PC-9 (cell line): Measurements from ENCODE around the gene KLF4. TPM values are rescaled to one million over a fixed set of nuclear protein-coding genes. Genes with fewer than 3 reads are reported as not detected.

Experiments
- Bru-seq: library from RNA; stranded (reverse); fragments of 400-500 nt; gene quantifications from one replicate; lab custom pipeline; 2021; lab: Mats Ljungman, UMichigan
- BruChase-seq, 2 experiments: library from RNA; stranded (reverse); fragments of 400-500 nt; gene quantifications; one replicate each; lab custom pipeline; 2021; lab: Mats Ljungman, UMichigan
- BruUV-seq: library from RNA; stranded (reverse); fragments of 400-500 nt; replicated peaks from 2 replicates; lab custom pipeline; 2021; lab: Mats Ljungman, UMichigan
- CTCF ChIA-PET: fragments of 300-600 bp; sonication (Branson Sonifier 250); formaldehyde crosslinking; loops from one replicate; lab custom pipeline; 2022; ENCODE audit warnings: antibody characterized with exemption; lab: Charles Lee
- POLR2A ChIA-PET: fragments of 300-600 bp; sonication (Branson Sonifier 250); formaldehyde crosslinking; loops from one replicate; lab custom pipeline; 2022; ENCODE audit warnings: antibody characterized with exemption; ENCODE audit not compliant: unreplicated experiment; lab: Charles Lee
- DNase-seq, 2 experiments: peaks; one replicate each; pipeline versions ENCODE4 v3.0.0 to v3.0.0-alpha.2; 2015 to 2022; ENCODE audit warnings: mixed read lengths in 1 of 2
- H2AFZ ChIP-seq: fragments of 200-600 bp; sonication (generic); 2 replicates; pipeline ENCODE4 v1.8.1; 2017; ENCODE audit warnings: antibody characterized with exemption
- H3F3A ChIP-seq: fragments of 200-600 bp; sonication (generic); 2 replicates; pipeline ENCODE4 v1.8.1; 2017; ENCODE audit warnings: antibody characterized with exemption, mild to moderate bottlenecking, low read depth; ENCODE audit not compliant: insufficient read depth
- H3K27ac ChIP-seq: fragments of 200-600 bp; sonication (generic); 2 replicates; pipeline ENCODE4 v1.6.1; 2016; ENCODE audit warnings: mixed run types
- H3K27me3 ChIP-seq: fragments of 200-600 bp; sonication (generic); 2 replicates; pipeline ENCODE4 v1.6.1; 2016; ENCODE audit warnings: low read depth, mixed run types; ENCODE audit not compliant: insufficient read depth
- H3K36me3 ChIP-seq: fragments of 200-600 bp; sonication (generic); 2 replicates; pipeline ENCODE4 v1.6.1; 2016; ENCODE audit warnings: low read depth, mixed run types
- H3K4me1 ChIP-seq: fragments of 200-600 bp; sonication (generic); replicated peaks from 2 replicates; pipeline ENCODE4 v1.6.1; 2016; ENCODE audit warnings: mixed run types; ENCODE audit not compliant: insufficient read depth
- H3K4me2 ChIP-seq: fragments of 200-600 bp; sonication (generic); 2 replicates; pipeline ENCODE4 v1.6.1; 2017; ENCODE audit warnings: mixed run types
- H3K4me3 ChIP-seq: fragments of 200-600 bp; sonication (generic); 2 replicates; pipeline ENCODE4 v1.6.1; 2016; ENCODE audit warnings: mixed run types
- H3K79me2 ChIP-seq: fragments of 200-600 bp; sonication (generic); 2 replicates; pipeline ENCODE4 v1.6.1; 2017; ENCODE audit warnings: low read depth, mixed run types
- H3K9me2 ChIP-seq: fragments of 200-600 bp; sonication (generic); 2 replicates; pipeline ENCODE4 v1.8.1; 2017; ENCODE audit warnings: mild to moderate bottlenecking; ENCODE audit not compliant: insufficient read depth
- H3K9me3 ChIP-seq: fragments of 200-600 bp; sonication (generic); 2 replicates; pipeline ENCODE4 v1.8.1; 2016; ENCODE audit warnings: low read depth; ENCODE audit not compliant: insufficient read depth
- H4K20me1 ChIP-seq: fragments of 200-600 bp; sonication (generic); 2 replicates; pipeline ENCODE4 v1.8.1; 2017; ENCODE audit not compliant: insufficient read depth
- EZH2 ChIP-seq: fragments of 200-600 bp; sonication (generic); IDR thresholded peaks from 2 replicates; pipeline ENCODE4 v1.8.0; 2017; ENCODE audit warnings: antibody characterized with exemption, low read depth
- intact Hi-C: fragments of 100-400 bp; cut with micrococcal nuclease; formaldehyde crosslinking; loops from one replicate; pipeline ENCODE4 v1.10.0; 2022; ENCODE audit not compliant: unreplicated experiment
- long read RNA-seq: library from polyadenylated mRNA; stranded (forward); transcript quantifications from one replicate; pipeline ENCODE4 v2.0.0, GENCODE V29; 2022
- total RNA-seq: library from RNA; stranded (reverse); gene quantifications from 2 replicates; pipeline ENCODE4 v1.2.3, GENCODE V29; 2021
- TF ChIP-seq, protein P1 (sequence below): fragments of 200-600 bp; sonication (generic); conservative IDR thresholded peaks from 2 replicates; pipeline ENCODE4 v1.6.1; 2017; ENCODE audit warnings: mixed run types, antibody characterized with exemption, mild to moderate bottlenecking, moderate library complexity

KLF4 gene
- 48.5 and 49.0 TPM in 2 replicates for total RNA-seq
- Bru-seq, nascent RNA: percentile 98 among the genes with signal in this experiment
- BruChase-seq, experiment 1, labeled RNA remaining after a 2-hour chase: percentile 99 among the genes with signal in this experiment
- percentile 97 among the genes with signal in this experiment for BruChase-seq, experiment 2, labeled RNA remaining after a 6-hour chase
- long read RNA-seq, transcript KLF4-201 (5 exons, 2,813 nt): major isoform, 26 of 37 reads
- long read RNA-seq, partial matches to known transcripts: 4 of 37 reads
- long read RNA-seq, other reads (novel, unspliced or antisense): 3 of 37 reads

DNA sequence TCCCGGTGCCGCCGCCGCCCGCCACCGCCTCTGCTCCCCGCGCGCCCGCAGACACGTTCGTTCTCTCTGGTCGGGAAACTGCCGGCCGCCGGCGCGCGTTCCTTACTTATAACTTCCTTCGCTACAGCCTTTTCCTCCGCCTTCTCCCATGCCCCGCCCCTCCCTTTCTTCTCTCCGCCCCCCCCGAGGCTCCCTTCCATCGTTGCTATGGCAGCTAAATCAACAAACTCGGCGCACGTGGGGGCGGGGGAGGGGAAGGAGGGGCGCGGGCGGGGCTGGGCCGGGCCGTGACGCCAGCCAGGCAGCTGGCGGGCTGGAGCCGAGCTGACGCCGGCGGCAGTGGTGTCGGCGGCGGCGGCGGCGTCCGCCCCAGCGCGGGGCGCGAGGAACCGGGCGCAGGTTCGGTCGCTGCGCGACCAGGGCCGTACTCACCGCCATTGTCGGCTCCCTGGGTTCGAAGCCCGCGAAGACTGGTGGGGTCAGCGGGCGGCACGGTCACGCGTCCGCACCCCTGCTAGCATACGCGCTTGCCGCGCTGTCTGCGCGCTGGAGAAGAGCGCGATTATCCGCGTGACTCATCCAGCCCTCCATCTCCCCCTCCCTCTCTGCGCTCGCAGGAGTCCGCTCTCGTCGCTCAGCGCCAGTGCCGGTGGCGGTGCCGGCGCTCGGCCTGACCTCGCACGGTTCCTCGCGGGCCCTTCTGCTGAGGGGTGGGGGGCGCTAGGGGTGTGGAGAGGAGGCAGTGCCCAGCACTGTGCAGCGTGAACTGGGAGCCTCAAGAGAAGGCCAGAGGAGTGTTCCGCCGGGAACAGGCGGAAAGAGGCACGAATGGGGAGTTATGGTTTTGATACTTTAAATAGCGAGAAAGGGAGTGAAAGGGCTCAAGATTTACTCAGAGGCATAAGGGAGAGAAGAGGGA lies at the start of gene KLF4:
Gene KLF4, minus strand, starts transcription at position 83 of the 919 bp plus-strand sequence. CDS start 597 bp downstream, outside the sequence.
- DNase-seq: peak; percentile 78 to 92
- intact Hi-C loops: loop anchor here (1.0 to 10.0 kb wide), 13 partner anchors 97 to 1062 kb away; no protein-coding TSS in a partner anchor
- H3K4me3 ChIP-seq: peak within 1 kb of the TSS; percentile 100
- no peaks in the 10 kb centered on the region for H3K27me3 ChIP-seq
- peak within 1 kb of the TSS; percentile 89 for H2AFZ ChIP-seq
- H3K4me1 ChIP-seq: peaks cover 29% of the 10 kb centered on the region
- peak within 1 kb of the TSS; percentile 85 for H3K27ac ChIP-seq
- peaks cover 44% of the 10 kb centered on the region for H3K79me2 ChIP-seq
- TF ChIP-seq, protein P1, sequence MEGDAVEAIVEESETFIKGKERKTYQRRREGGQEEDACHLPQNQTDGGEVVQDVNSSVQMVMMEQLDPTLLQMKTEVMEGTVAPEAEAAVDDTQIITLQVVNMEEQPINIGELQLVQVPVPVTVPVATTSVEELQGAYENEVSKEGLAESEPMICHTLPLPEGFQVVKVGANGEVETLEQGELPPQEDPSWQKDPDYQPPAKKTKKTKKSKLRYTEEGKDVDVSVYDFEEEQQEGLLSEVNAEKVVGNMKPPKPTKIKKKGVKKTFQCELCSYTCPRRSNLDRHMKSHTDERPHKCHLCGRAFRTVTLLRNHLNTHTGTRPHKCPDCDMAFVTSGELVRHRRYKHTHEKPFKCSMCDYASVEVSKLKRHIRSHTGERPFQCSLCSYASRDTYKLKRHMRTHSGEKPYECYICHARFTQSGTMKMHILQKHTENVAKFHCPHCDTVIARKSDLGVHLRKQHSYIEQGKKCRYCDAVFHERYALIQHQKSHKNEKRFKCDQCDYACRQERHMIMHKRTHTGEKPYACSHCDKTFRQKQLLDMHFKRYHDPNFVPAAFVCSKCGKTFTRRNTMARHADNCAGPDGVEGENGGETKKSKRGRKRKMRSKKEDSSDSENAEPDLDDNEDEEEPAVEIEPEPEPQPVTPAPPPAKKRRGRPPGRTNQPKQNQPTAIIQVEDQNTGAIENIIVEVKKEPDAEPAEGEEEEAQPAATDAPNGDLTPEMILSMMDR: no peak
- no peak for TF ChIP-seq EZH2
- no TSS peak for BruUV-seq
- ChIA-PET CTCF (interaction anchor here (0.7 kb wide), 1 partner anchor 140 kb away, joined by 3 read pairs; no protein-coding TSS in a partner anchor), POLR2A (interaction anchor here (0.5 to 1.0 kb wide), 12 partner anchors 94 to 1054 kb away, joined by 3 to 22 read pairs (median 6); no protein-coding TSS in a partner anchor)
- H4K20me1 ChIP-seq: peaks cover 14% of the 10 kb centered on the region
- H3F3A ChIP-seq: peaks cover 17% of the 10 kb centered on the region
- H3K9me2 ChIP-seq: no peaks in the 10 kb centered on the region
- peak within 1 kb of the TSS; percentile 92 for H3K4me2 ChIP-seq
- H3K36me3 ChIP-seq: peaks cover 19% of the 10 kb centered on the region
- no peaks in the 10 kb centered on the region for H3K9me3 ChIP-seq

DNA sequence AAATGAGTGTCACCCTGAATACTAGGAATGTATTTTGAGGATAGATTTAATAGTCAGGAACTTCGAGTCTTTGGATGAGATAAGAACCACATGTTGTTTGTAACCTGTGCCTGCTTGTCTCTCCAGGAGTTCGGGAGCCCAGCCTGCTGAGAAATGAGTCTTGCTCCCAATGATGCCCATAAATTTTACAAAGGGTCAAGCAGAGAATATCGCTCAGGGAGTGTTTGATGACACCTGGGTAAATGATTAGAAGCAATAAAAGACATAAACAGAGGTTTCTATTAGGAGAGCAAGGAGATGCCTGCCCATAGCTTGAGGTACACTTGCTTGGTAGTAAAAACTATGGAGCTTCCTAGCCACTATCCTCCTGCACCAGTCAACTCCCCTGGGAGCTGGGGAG lies 46.9 kb upstream of the KLF4 start:
- CTCF ChIA-PET: no interaction called here

More for the DNA sequence above, 46.9 kb upstream of the KLF4 start:
- no peaks in the 10 kb centered on the region for H4K20me1 ChIP-seq
- H3K36me3 ChIP-seq: no peaks in the 10 kb centered on the region
- TF ChIP-seq, protein P1: no peak
- no peak for TF ChIP-seq EZH2
- DNase-seq: no peak
- no peaks in the 10 kb centered on the region for H3K27me3 ChIP-seq
- intact Hi-C loops: no loop called here
- H3K4me1 ChIP-seq: peaks cover 8% of the 10 kb centered on the region; the same call in 1 of the 2 replicates
- H2AFZ ChIP-seq: no peak overlapping the region
- H3K4me3 ChIP-seq: no peak overlapping the region
- H3K9me3 ChIP-seq: no peaks in the 10 kb centered on the region
- peaks cover 6% of the 10 kb centered on the region; the same call in 1 of the 2 replicates for H3F3A ChIP-seq
- POLR2A ChIA-PET: no interaction called here
- BruUV-seq: no TSS peak
- H3K4me2 ChIP-seq: no peak overlapping the region
- H3K79me2 ChIP-seq: no peaks in the 10 kb centered on the region
- H3K9me2 ChIP-seq: no peaks in the 10 kb centered on the region
- H3K27ac ChIP-seq: no peak overlapping the region
